NCI-H2227 (cell line): ENCODE measurements around the gene ADCY4.
"Not testable (repeated sequence)": the region's sequence is repeated elsewhere in the genome, so short reads cannot be mapped to it uniquely, and the experiment has no call there.

Source experiments
- DNase-seq: peaks from one replicate; lab custom pipeline; 2025; ENCODE audit not compliant: unreplicated experiment; lab: John Stamatoyannopoulos, UW

Gene ADCY4

DNA sequence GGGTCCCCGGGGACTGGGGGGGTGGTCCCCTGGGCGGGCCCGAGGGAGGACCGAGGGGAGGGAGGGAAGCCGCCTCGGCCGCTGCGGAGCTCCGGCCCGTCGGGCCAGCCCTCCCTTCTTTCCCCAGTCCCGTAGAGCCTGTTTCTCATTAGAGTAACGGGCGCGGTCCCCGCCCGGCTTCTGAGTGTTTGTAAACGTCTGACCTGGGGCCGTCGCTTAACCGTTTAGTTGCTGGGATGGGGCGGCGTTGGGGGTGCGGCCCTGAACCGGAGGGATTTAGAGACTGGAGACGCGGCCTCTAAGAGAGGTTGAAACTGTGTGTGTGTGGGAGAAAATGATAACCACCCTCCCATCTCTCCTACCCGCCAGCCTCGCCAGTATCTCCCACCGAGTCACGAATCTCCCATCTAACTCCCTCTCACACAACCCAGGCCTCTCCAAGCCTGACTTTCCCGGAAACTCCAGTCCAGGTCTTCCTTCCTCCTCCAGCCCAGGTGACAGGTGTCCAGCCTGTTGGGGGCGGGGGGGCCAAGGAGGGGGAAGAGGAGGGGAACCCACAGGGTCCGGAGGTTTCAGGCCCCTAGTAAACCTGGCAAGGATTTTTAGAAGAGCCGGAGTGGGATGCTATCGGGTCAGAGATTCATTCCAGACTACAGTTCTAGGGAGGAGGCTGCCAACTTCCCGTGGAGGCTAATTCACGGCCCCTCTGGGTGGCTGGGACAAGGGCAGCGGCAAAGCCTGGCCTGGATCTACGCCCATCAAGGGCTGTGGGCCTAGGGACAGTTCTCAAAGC is 32.0 kb upstream of the ADCY4 start:
- DNase-seq = peak; percentile 94

DNA sequence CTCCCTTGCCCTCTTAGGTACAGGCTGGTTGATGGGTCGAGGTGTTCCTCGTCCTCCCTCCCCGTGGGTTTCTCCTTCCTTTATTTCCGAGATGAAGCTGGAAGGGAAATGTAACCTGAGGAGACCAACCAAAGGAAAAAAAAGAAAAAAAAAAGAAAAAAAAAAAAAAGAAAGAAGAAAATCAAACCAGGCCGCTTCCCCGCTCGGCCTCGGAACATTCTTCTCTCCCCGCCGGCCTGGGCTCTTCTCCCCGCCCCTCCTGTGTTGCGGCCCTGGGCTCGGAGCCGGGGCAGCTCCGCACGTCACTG is 31.5 kb upstream of the ADCY4 start:
- DNase-seq = no peak

DNA sequence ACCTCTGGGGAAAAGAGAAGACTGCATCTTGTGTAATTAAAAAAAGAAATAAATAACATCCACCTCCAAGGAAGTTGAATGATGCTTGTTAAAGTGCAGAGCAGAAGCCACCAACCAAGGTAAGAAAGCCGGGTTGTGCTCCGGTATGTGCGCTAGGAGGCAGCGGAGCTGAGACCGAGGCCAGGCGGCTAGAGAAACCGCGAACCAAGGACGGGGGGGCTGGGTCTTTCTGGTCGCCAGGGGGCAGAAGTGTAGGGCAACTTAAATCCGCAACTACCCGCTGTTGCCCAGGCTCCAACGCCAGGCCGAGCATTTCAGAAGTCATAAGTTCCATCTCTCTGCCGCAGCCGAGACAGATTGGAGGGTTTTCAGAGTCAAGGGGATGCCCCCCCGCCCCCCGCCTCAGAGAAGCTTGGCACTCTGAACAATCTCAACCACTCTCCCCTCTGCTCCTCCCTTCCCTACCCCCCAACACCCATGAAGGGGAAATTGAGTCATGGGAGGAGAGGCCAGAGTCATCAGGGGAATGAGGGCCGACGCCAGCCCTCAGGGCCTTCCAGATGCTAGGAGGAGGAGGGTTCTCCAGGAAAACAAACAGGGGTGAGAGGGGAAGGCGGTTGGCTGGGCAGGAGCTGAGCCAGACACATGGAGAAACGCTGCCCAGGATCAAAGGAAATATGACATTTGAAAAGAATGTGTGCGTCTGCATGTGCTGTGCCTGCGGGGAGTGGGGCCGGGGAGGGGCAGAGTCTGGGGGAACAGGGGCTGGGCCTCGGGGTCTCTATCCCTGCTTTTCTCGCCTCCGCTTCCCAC is 30.9 kb upstream of the ADCY4 start:
- DNase-seq = peak; percentile 90

DNA sequence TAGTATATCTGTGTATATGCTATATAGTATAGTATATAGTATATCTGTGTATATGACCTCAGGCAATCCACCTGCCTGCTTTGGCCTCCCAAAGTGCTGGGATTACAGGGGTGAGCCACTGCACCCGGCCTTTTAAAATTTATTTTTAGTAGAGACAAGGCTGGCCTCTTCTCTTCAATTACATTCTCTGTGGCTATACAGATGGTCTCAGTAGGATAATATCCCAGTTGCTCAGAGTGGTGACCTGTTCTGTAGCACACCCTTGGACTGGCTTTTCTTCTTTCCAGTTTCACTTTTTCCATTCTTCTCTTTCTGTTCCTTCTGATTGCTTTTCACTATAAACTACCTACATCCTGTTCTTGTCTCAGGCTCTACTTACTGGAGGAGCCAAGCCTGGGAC is 30.0 kb upstream of the ADCY4 start:
- DNase-seq = no peak

DNA sequence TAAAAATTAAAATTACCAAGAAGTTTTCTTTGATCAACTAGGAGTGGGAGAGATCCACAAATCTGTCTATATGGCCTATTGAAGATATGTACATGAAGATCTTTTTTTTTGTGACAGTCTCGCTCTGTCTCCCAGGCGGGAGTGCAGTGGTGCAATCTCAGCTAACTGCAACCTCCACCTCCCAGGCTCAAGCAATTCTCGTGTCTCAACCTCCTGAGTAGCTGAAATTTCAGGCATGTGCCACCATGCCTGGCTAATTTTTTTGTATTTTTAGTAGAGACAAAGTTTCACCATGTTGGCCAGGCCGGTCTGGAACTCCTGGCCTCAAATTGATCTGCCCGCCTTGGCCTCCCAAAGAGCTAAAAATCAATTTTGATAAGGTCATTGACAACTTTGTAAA is 28.5 kb upstream of the ADCY4 start:
- DNase-seq = no peak

DNA sequence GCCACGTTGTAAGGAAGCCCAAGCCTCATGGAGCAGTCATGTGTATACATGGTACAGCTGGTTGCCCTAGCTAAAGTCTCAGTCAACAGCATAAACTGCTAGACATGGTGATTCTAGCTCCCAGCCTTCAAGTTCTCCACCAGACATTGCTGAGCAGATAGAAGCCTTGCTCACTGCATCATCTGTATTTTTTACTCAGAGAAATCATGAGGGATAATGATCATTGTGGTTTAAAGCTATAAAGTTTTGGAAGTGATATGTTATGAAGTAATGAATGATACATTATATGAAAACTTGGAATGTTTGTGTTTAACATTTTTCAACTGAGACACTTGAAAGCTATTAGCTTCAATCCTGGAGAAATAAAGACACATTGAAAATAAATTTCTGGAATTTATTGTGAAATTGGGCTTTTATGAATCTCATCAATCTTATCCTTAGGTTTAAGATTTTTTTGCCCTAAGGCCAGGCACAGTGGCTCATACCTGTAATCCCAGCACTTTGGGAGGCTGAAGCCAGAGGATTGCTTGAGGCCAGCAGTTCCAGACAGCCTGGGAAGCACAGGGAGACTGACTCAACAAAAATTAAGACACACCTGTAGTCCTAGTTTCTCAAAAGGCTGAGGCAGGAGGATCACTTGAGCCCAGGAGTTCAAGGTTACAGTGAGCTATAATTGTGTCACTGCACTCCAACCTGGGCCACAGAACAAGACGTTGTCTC is 27.5 kb upstream of the ADCY4 start:
- DNase-seq = no peak

DNA sequence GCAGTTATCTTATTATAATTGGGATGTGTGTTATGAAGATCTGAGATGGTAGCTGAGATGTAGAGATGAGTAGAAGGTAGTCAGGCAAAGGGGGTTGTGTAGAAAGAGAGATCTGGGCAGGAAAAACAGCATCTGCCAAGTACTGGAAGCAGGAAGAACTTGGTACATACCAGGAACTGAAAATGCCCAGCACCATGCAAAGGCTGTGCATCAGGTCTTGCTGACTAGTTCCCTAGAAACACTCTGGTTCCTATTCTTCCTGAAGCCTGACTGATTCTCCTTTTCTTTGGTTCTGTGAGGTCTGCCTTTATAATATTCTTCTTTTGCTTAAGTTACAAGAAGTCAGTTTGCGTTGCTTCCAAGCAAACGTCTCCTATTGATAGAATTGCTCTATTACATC is 26.5 kb upstream of the ADCY4 start:
- no peak for DNase-seq

DNA sequence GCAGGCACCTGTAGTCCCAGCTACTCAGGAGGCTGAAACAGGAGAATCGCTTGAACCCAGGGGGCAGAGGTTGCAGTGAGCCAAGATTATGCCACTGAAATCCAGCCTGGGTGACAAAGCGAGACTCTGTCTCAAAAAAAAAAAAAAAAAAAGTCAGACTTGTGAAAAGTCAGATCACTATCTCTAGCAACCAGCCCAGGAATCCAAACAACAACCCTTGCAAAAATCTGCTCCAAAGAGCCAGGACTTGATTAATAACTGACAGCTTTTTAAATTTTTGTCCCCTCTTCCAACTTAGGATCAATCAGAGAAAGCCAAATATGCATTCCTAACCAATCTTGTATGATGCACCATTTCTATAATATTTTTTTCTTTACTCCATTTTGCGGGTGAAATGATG is 25.4 kb upstream of the ADCY4 start:
- DNase-seq = no peak

DNA sequence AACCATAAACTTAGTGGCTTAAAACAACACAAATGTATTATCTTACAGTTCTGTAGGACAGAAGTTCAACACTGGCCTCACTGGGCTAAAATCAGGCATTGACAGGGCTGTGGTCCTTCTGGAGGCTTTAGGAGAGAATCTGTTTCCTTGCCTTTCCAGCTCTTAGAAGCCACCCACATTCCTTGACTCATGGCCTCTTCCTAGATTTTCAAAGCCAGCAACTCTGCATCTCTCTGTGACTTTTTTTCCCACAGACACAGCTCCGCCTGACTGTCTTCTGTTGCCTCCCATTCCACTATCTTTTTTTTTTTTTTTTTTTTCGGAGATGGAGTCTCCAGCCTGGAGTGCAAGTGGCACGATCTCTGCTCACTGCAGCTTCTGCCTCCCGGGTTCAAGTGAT is 21.3 kb upstream of the ADCY4 start:
- no peak for DNase-seq

DNA sequence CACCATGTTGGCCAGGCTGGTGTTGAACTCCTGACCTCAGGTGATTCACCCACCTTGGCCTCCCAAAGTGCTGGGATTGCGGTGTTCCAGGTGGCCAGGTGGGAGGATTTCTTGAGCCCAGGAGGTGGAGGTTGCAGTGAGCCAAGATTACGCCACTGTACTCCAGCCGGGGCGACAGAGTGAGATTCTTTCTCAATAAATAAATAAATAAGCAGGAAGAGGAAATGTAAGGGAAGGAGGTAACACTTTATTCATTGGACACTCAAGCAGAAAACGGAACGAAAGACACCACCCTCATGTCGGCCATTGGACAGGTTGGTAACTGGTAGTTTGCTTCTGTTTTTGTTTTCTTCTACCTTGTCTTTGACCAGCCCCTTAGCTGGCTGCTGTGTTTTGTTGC is 20.1 kb upstream of the ADCY4 start:
- no peak for DNase-seq

DNA sequence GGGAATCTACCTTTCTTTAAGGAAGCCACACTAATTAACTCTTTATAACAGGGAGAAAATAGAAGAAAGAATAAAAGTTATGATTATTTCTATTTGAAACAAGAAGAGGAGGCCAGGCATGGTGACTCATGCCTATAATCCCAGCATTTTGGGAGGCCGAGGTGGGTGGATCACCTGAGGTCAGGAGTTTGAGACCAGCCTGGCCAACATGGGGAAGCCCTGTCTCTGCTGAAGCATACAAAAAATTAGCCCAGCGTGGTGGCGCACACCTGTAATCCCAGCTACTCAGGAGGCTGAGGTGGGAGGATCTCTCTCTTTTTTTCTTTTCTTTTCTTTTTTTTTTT is 19.6 kb upstream of the ADCY4 start:
- not testable (repeated sequence) for DNase-seq

DNA sequence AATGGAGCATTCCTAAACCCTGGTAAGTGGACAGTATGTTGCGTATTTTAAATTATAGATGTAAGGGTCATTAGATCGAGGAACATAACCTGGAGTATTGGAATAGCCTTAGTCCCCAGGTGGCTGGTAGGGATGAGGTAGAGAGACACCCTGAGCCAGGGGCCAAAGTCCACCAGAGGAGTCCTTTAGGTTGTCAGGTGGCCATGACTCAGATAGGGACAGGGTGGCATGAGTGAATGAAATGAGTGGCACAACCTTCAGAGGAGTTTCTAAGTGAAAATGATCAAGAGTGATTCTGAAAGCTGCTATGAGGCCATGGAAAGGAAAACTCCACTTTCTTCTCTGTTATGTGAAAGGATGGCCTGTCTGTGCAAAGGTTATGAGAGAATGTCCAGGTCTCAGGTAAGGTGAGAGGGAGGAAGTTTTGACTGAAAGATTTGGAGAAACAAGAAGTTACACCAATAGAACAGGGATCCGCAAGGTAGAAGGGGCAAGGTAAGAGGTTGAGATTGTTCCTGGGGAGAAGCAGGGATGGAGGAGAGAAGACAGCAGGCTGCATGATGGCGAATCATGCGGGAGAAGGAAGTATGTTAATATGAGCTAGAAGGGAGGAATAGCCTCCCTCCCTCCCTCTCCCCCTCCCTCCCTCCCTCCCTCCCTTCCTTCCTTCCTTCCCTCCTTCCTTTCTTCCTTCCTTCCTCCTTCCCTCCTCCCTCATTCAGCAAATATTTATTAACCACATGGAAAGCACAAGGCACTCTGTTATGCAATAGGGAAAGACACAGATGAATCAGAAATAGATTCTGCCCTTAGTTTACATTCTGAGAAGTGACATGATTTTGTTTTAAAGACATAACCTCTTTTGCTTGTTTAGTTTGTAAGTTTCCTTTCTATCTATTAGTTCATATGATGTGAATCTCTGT is 18.9 kb upstream of the ADCY4 start:
- no peak for DNase-seq

DNA sequence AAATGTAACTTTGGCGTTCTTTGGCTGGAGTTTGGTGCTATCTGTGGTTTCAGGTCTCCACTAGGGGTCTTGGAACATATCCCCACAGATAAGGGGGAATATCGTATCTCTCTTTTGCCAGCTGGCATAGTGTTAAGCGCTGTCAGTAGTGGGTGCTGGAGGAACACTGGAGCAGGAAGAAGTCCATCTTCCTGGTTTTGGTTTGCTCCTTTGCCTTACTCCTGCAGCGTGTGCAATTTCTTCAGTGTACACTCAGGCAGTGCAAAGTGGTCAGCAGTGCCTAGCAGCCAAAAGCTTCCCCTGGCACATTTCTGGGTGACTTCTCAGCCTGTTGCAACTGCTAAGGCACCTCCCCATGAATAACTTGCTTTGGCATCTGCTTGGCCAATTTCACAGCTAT is 16.6 kb upstream of the ADCY4 start:
- DNase-seq = peak; percentile 44

DNA sequence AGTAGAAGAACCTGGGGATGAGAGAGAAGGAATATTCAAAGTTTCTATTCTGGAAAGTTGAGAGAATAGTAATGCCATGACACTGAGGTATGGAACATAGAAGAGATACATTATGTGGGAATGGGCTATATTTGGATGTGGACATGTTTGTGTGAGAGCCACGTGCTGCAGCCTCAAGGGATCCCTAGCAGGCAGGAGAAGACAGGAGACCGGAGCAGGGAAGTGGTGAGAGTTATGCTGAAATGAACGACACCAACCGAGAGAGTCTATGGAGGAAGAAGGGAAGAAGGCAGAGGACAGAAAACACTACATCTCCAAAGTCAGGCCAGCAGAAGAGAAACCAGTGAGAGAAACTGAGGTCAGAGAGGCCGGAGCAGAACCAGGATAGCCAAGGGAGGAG is 14.9 kb upstream of the ADCY4 start:
- DNase-seq = no peak

DNA sequence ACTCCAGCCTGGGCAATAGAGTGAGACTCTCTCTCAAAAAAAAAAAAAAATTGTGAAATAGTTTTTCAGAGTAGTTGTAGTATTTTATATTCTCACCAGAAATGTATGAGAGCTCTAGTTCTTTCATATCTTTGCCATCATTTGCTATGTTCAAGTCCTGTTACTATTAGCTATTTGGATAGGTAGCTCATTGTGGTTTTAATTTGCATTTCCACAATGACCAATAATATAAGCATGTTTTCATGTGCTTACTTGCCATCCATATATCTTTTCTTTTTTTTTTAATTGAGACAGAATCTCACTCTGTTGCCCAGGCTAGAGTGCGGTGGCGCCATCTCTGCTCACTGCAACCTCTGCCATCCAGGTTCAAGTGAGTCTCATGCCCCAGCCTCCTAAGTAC is 13.3 kb upstream of the ADCY4 start:
- DNase-seq = no peak

DNA sequence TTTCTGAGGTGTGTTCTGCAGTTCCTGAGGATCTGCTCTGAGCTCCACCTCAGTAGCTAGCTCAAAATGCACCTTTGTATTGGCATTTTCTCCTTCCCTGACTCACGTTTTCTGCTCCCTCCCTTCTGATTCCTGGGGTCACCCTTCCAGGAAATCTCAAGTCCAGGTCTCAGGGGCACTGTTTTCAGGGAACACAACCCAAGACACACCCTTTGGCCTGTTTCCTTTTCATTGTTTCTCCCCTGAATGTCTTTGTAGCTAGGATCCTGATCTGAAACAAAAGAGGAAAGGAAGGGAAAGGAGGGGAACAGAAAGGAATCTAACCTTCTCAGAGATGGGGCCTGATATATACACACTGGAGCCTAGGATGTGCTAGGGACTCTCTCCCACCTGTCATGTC is 12.3 kb upstream of the ADCY4 start:
- no peak for DNase-seq

DNA sequence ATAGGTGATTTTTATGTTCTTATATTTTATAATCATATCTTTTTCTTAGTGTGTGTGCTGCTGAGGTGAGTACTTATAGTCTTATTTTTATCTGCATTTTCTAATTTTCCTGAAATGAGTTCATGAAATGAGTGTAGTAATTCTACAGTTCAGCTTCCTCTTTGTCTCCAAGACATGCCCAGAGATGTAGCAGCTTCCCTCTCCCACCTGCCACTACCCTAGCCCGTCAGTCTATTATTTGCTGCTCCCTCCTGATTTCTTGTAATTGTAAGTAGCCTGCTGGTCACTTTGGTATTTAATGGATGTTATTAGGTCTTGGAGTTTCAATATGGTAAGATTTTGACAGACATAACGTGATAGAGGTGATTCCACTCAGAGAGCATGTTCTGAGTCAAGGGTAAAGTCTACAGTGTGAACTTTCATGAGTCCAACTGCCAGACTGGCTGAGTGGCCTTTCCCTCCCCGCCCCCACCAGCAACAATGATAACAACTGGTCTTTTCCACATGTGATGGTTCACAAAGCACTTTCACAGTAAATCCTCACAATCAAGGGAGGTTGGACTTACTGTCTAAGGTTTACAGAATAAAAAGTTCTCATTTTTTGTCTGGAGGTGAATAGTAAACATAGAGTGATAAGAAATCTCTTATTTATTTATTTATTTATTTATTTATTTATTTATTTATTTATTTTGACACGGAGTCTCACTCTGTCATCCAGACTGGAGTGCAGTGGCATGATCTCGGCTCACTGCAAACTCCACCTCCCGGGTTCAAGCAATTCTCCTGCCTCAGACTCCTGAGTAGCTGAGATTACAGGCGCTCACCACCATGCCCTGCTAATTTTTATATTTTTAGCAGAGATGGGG is 9.2 kb upstream of the ADCY4 start:
- no peak for DNase-seq

DNA sequence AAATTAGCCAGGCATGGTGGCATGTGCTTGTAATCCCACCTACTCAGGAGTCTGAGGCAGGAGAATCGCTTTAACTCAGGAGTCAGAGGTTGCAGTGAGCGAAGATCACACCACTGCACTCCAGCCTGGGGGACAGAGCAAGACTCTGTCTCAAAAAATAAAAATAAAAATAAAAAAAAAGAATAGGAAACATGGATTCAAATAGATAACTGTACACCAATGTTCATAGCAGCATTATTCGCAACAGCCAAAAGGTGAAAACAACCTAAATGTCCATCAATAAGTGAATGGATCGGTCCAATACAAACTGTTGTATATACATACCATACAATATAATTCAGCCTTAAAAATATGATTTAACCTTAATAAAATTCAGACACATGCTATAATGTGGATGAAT is 8.0 kb upstream of the ADCY4 start:
- no peak for DNase-seq

DNA sequence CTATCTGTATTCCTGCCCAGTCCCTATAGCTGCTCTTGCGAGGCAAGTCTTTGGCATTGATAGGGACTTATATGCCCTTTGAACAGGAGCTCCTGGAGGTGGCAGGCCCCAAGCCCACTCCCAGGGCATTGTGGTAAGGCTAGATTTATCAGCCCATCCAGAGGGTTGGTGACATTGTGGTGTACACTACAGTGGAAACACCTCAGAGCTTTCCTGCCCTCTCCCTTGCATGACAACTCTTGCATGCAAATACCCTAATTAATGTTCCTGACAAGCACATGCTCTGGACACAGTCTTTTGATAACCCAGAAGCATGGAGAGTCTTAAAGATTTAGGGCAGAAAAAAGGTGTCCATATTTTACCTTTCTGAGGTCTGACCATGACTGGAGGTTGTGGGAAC is 5.7 kb upstream of the ADCY4 start:
- DNase-seq = no peak
